ENCODE data around the gene KCND3.

The KCND3 gene

GRCh38 chr1:111848852-111849545 is 140.5 kb downstream of the KCND3 start:
- no peak for DNase-seq (ENCODE audit: low read depth in 2 of 2)

GRCh38 chr1:111847466-111847865 is 142.0 kb downstream of the KCND3 start:
- no peak for DNase-seq (ENCODE audit: low read depth in 2 of 2)

- no peak for DNase-seq (ENCODE audit: low read depth in 2 of 2)
Measured at GRCh38 chr1:111846842-111847241, 142.6 kb downstream of the KCND3 start.

- no peak for DNase-seq (ENCODE audit: low read depth in 2 of 2)
Measured at GRCh38 chr1:111843177-111843576, 146.3 kb downstream of the KCND3 start.

- DNase-seq (ENCODE audit: low read depth in 2 of 2) = no peak
Measured at GRCh38 chr1:111842411-111842810, 147.1 kb downstream of the KCND3 start.

GRCh38 chr1:111841746-111842145 is 147.7 kb downstream of the KCND3 start:
- no peak for DNase-seq (ENCODE audit: low read depth in 2 of 2)

GRCh38 chr1:111841189-111841588 is 148.3 kb downstream of the KCND3 start:
- DNase-seq (ENCODE audit: low read depth in 2 of 2) = no peak

- no peak for DNase-seq (ENCODE audit: low read depth in 2 of 2)
Measured at GRCh38 chr1:111837393-111837792, 152.1 kb downstream of the KCND3 start.

GRCh38 chr1:111836111-111836510 is 153.4 kb downstream of the KCND3 start:
- DNase-seq (ENCODE audit: low read depth in 2 of 2) = no peak

GRCh38 chr1:111835514-111835913 is 154.0 kb downstream of the KCND3 start:
- DNase-seq (ENCODE audit: low read depth in 2 of 2) = no peak

- DNase-seq (ENCODE audit: low read depth in 2 of 2) = no peak
Measured at GRCh38 chr1:111834956-111835355, 154.5 kb downstream of the KCND3 start.

GRCh38 chr1:111833334-111833733 is 156.1 kb downstream of the KCND3 start:
- DNase-seq (ENCODE audit: low read depth in 2 of 2) = no peak

GRCh38 chr1:111832521-111833155 is 156.8 kb downstream of the KCND3 start:
- DNase-seq (ENCODE audit: low read depth in 2 of 2) = no peak

- DNase-seq (ENCODE audit: low read depth in 2 of 2) = no peak
Measured at GRCh38 chr1:111831153-111831552, 158.3 kb downstream of the KCND3 start.

- no peak for DNase-seq (ENCODE audit: low read depth in 2 of 2)
Measured at GRCh38 chr1:111827946-111828345, 161.5 kb downstream of the KCND3 start.

- DNase-seq (ENCODE audit: low read depth in 2 of 2) = no peak
Measured at GRCh38 chr1:111826278-111826677, 163.2 kb downstream of the KCND3 start.

- DNase-seq (ENCODE audit: low read depth in 2 of 2) = no peak
Measured at GRCh38 chr1:111825217-111825616, 164.3 kb downstream of the KCND3 start.

- no peak for DNase-seq (ENCODE audit: low read depth in 2 of 2)
Measured at GRCh38 chr1:111822138-111822537, 167.3 kb downstream of the KCND3 start.

GRCh38 chr1:111821121-111821745 is 168.2 kb downstream of the KCND3 start:
- DNase-seq (ENCODE audit: low read depth in 2 of 2) = no peak

GRCh38 chr1:111819566-111820263 is 169.8 kb downstream of the KCND3 start:
- DNase-seq (ENCODE audit: low read depth in 2 of 2) = no peak

GRCh38 chr1:111818546-111818945 is 170.9 kb downstream of the KCND3 start:
- no peak for DNase-seq (ENCODE audit: low read depth in 2 of 2)

GRCh38 chr1:111818081-111818480 is 171.4 kb downstream of the KCND3 start:
- no peak for DNase-seq (ENCODE audit: low read depth in 2 of 2)

- DNase-seq (ENCODE audit: low read depth in 2 of 2) = no peak
Measured at GRCh38 chr1:111814642-111815041, 174.8 kb downstream of the KCND3 start.
